HUES48 (cell line): Measurements from ENCODE around the gene UCP2.

Experiments
- H3K27ac ChIP-seq: one replicate; pipeline ENCODE4 v1.7.0; 2013; ENCODE audit warnings: low read depth, low read length, inconsistent platforms
- H3K27me3 ChIP-seq: 2 replicates; pipeline ENCODE4 v1.6.1; 2013; ENCODE audit warnings: mild to moderate bottlenecking, low read length; ENCODE audit not compliant: control insufficient read depth, insufficient read depth
- H3K36me3 ChIP-seq: 2 replicates; pipeline ENCODE4 v1.6.1; 2013; ENCODE audit warnings: low read length; ENCODE audit not compliant: control insufficient read depth, insufficient read depth
- H3K4me1 ChIP-seq: 2 replicates; pipeline ENCODE4 v1.6.1; 2013; ENCODE audit warnings: mild to moderate bottlenecking, low read length; ENCODE audit not compliant: control insufficient read depth, insufficient read depth
- H3K4me3 ChIP-seq: 2 replicates; pipeline ENCODE4 v1.5.1; 2013; ENCODE audit warnings: mild to moderate bottlenecking, low read depth, low read length
- H3K9ac ChIP-seq: 2 replicates; pipeline ENCODE4 v1.6.1; 2013; ENCODE audit warnings: mild to moderate bottlenecking, low read depth, low read length, moderate library complexity
- H3K9me3 ChIP-seq: 2 replicates; pipeline ENCODE4 v1.6.1; 2013; ENCODE audit warnings: low read length; ENCODE audit not compliant: control insufficient read depth, insufficient read depth

Gene UCP2

GRCh38 chr11:74009230-74009547, 26.5 kb upstream of the UCP2 start:
- Histone ChIP-seq H3K4me3 (no peak overlapping the region), H3K9ac (no peak overlapping the region), H3K36me3 (peaks cover 12% of the 10 kb centered on the region; the same call in 1 of the 2 replicates), H3K4me1 (no peaks in the 10 kb centered on the region), H3K27me3 (no peaks in the 10 kb centered on the region), H3K27ac (no peak overlapping the region), H3K9me3 (no peaks in the 10 kb centered on the region)

- no peaks in the 10 kb centered on the region for H3K4me1 ChIP-seq
Observed at GRCh38 chr11:74008373-74009229, 26.0 kb upstream of the UCP2 start, which contains the start of gene UCP3. TSS of gene UCP3 (minus strand) at chr11:74009085. CDS start at chr11:74007042, 2,043 bp downstream.

GRCh38 chr11:74007691-74008372, 25.2 kb upstream of the UCP2 start:
- H3K27me3 ChIP-seq = no peaks in the 10 kb centered on the region
- H3K4me3 ChIP-seq = no peak overlapping the region
- H3K36me3 ChIP-seq = peaks cover 7% of the 10 kb centered on the region; the same call in 1 of the 2 replicates
- H3K27ac ChIP-seq = no peak overlapping the region
- H3K9ac ChIP-seq = no peak overlapping the region
- no peaks in the 10 kb centered on the region for H3K9me3 ChIP-seq
- H3K4me1 ChIP-seq = no peaks in the 10 kb centered on the region

More at GRCh38 chr11:74008373-74009229, 26.0 kb upstream of the UCP2 start, which contains the start of gene UCP3:
- H3K4me3 ChIP-seq = no peak within 1 kb of the TSS
- no peak within 1 kb of the TSS for H3K9ac ChIP-seq
- H3K36me3 ChIP-seq = peaks cover 12% of the 10 kb centered on the region; the same call in 1 of the 2 replicates
- no peak within 1 kb of the TSS for H3K27ac ChIP-seq
- H3K27me3 ChIP-seq = no peaks in the 10 kb centered on the region
- no peaks in the 10 kb centered on the region for H3K9me3 ChIP-seq

GRCh38 chr11:74006743-74007304, 24.2 kb upstream of the UCP2 start:
- 0 out of 2 replicates have a peak, but pooled peaks cover 1% of the 10 kb centered on the region for H3K36me3 ChIP-seq
- no peaks in the 10 kb centered on the region for H3K27me3 ChIP-seq
- no peak overlapping the region for H3K4me3 ChIP-seq
- no peak overlapping the region for H3K9ac ChIP-seq
- no peaks in the 10 kb centered on the region for H3K4me1 ChIP-seq
- no peak overlapping the region for H3K27ac ChIP-seq
- no peaks in the 10 kb centered on the region for H3K9me3 ChIP-seq

- no peak overlapping the region for H3K9ac ChIP-seq
- H3K4me3 ChIP-seq = no peak overlapping the region
- no peaks in the 10 kb centered on the region for H3K9me3 ChIP-seq
- H3K27ac ChIP-seq = no peak overlapping the region
- H3K4me1 ChIP-seq = no peaks in the 10 kb centered on the region
- no peaks in the 10 kb centered on the region for H3K27me3 ChIP-seq
- no peaks in the 10 kb centered on the region for H3K36me3 ChIP-seq
Observed at GRCh38 chr11:74005721-74006517, 23.3 kb upstream of the UCP2 start.

- Histone ChIP-seq H3K4me1 (peaks cover 5% of the 10 kb centered on the region; the same call in 1 of the 2 replicates), H3K27me3 (no peaks in the 10 kb centered on the region), H3K27ac (no peak overlapping the region), H3K36me3 (no peaks in the 10 kb centered on the region), H3K9me3 (no peaks in the 10 kb centered on the region), H3K4me3 (no peak overlapping the region), H3K9ac (no peak overlapping the region)
Observed at GRCh38 chr11:74004759-74005615, 22.3 kb upstream of the UCP2 start.

GRCh38 chr11:74004046-74004695, 21.5 kb upstream of the UCP2 start:
- H3K4me3 ChIP-seq = no peak overlapping the region
- no peaks in the 10 kb centered on the region for H3K36me3 ChIP-seq
- H3K27me3 ChIP-seq = no peaks in the 10 kb centered on the region
- no peak overlapping the region for H3K27ac ChIP-seq
- H3K9ac ChIP-seq = no peak overlapping the region
- no peaks in the 10 kb centered on the region for H3K9me3 ChIP-seq
- peaks cover 5% of the 10 kb centered on the region; the same call in 1 of the 2 replicates for H3K4me1 ChIP-seq

GRCh38 chr11:74002832-74003231, 20.2 kb upstream of the UCP2 start:
- Histone ChIP-seq H3K27me3 (no peaks in the 10 kb centered on the region), H3K9ac (no peak overlapping the region), H3K36me3 (no peaks in the 10 kb centered on the region), H3K9me3 (no peaks in the 10 kb centered on the region), H3K4me3 (no peak overlapping the region), H3K4me1 (peaks cover 5% of the 10 kb centered on the region; the same call in 1 of the 2 replicates), H3K27ac (no peak overlapping the region)

- Histone ChIP-seq H3K4me1 (peaks cover 5% of the 10 kb centered on the region; the same call in 1 of the 2 replicates), H3K27ac (no peak overlapping the region), H3K27me3 (no peaks in the 10 kb centered on the region), H3K36me3 (no peaks in the 10 kb centered on the region), H3K9me3 (no peaks in the 10 kb centered on the region), H3K9ac (no peak overlapping the region), H3K4me3 (no peak overlapping the region)
Observed at GRCh38 chr11:74001822-74002286, 19.2 kb upstream of the UCP2 start.
